Mucosa of descending colon (tissue), 3 donors: ENCODE results near the gene HTATSF1. TPM values are rescaled to one million over a fixed set of nuclear protein-coding genes. Genes with fewer than 3 reads are reported as not detected.

Experiments
- ATAC-seq: fragments of 200-7000 bp; cut with Tn5 transposase; one replicate; pipeline ENCODE4 v1.9.1; 2020; ENCODE audit warnings: mild to moderate bottlenecking, moderate library complexity
- DNase-seq, 3 donors: peaks; one replicate each; pipeline ENCODE4 v3.0.0-alpha.2; 2020
- H3K36me3 ChIP-seq: fragments of 200-600 bp; one replicate; pipeline ENCODE4 v1.8.0; 2021; ENCODE audit warnings: low read depth, mild to moderate bottlenecking
- H3K4me1 ChIP-seq: fragments of 200-600 bp; one replicate; pipeline ENCODE4 v1.8.0; 2021; ENCODE audit warnings: low read depth, mild to moderate bottlenecking
- H3K4me3 ChIP-seq: fragments of 200-600 bp; one replicate; pipeline ENCODE4 v1.8.0; 2021; ENCODE audit warnings: mild to moderate bottlenecking
- H3K9me3 ChIP-seq: fragments of 200-600 bp; one replicate; pipeline ENCODE4 v1.8.0; 2021; ENCODE audit warnings: mild to moderate bottlenecking
- CTCF ChIP-seq: fragments of 200-600 bp; IDR thresholded peaks from one replicate; pipeline ENCODE4 v1.8.0; 2022; ENCODE audit warnings: antibody characterized with exemption, mild to moderate bottlenecking
- intact Hi-C, 2 donors: fragments of 100-400 bp; cut with DNase I in 1 of 2; cut with micrococcal nuclease in 1 of 2; formaldehyde crosslinking; loops; one replicate each; pipeline versions ENCODE4 v1.11.0 to v1.11.1; 2022; cut with DNase I, micrococcal nuclease
- total RNA-seq, 3 donors: library from RNA; stranded (reverse); fragmentation: NEBNext Ultra II Directional in 2 of 3; extraction: Animal tissue kit (Norgen Biotek cat#: 25700) in 2 of 3; gene quantifications; one replicate each; pipeline versions ENCODE4 v1.2.1 to v1.2.4, GENCODE V29; 2021 to 2023
- donor health status: DM: no; HTN: no; CAD: no; lungs with moderate emphysema.
- donor health status: DM: no; HTN: no; CAD: no.
- donor health status: DM: no; HTN: yes; CAD: no.

HTATSF1 gene
- total RNA-seq, 3 donors from 2014 or later = 28.1 to 35.8 (median 29.2) TPM

GRCh38 chrX:136541294-136541693 lies 43.9 kb downstream of the HTATSF1 start:
- Histone ChIP-seq H3K4me3 (no peak overlapping the region), H3K36me3 (no peaks in the 10 kb centered on the region), H3K4me1 (no peaks in the 10 kb centered on the region), H3K9me3 (no peaks in the 10 kb centered on the region)
- DNase-seq = no peak
- TF ChIP-seq CTCF = no peak
- intact Hi-C loops = no loop called here
- no peak for ATAC-seq

GRCh38 chrX:136542281-136542680 lies 44.9 kb downstream of the HTATSF1 start:
- no peak for ATAC-seq
- Histone ChIP-seq H3K9me3 (no peaks in the 10 kb centered on the region), H3K4me3 (no peak overlapping the region), H3K4me1 (no peaks in the 10 kb centered on the region), H3K36me3 (no peaks in the 10 kb centered on the region)
- TF ChIP-seq CTCF = no peak
- intact Hi-C loops = no loop called here
- no peak for DNase-seq

GRCh38 chrX:136546371-136546781 lies 49.0 kb downstream of the HTATSF1 start:
- Histone ChIP-seq H3K9me3 (no peaks in the 10 kb centered on the region), H3K36me3 (no peaks in the 10 kb centered on the region), H3K4me3 (no peak overlapping the region), H3K4me1 (no peaks in the 10 kb centered on the region)
- intact Hi-C loops = no loop called here
- no peak for TF ChIP-seq CTCF
- DNase-seq (no peak), ATAC-seq (no peak)

- intact Hi-C loops = no loop called here
- no peak for TF ChIP-seq CTCF
- Histone ChIP-seq H3K4me1 (no peaks in the 10 kb centered on the region), H3K4me3 (no peak overlapping the region), H3K36me3 (no peaks in the 10 kb centered on the region), H3K9me3 (no peaks in the 10 kb centered on the region)
- DNase-seq = no peak
- no peak for ATAC-seq
Measured at GRCh38 chrX:136549226-136549625, 51.8 kb downstream of the HTATSF1 start.

GRCh38 chrX:136551410-136551809 lies 54.0 kb downstream of the HTATSF1 start:
- no peak for ATAC-seq
- H3K9me3 ChIP-seq = no peaks in the 10 kb centered on the region
- no peak for TF ChIP-seq CTCF
- DNase-seq = no peak
- H3K4me1 ChIP-seq = no peaks in the 10 kb centered on the region
- no peaks in the 10 kb centered on the region for H3K36me3 ChIP-seq
- intact Hi-C loops = no loop called here
- no peak overlapping the region for H3K4me3 ChIP-seq

GRCh38 chrX:136555694-136556093 lies 58.3 kb downstream of the HTATSF1 start:
- Histone ChIP-seq H3K9me3 (no peaks in the 10 kb centered on the region), H3K36me3 (no peaks in the 10 kb centered on the region), H3K4me3 (no peak overlapping the region), H3K4me1 (no peaks in the 10 kb centered on the region)
- DNase-seq (no peak), ATAC-seq (no peak)
- no peak for TF ChIP-seq CTCF
- intact Hi-C loops = no loop called here
